Omental fat pad (tissue), 4 donors: ENCODE results near the gene LMAN2. TPM values are rescaled to one million over a fixed set of nuclear protein-coding genes. Genes with fewer than 3 reads are reported as not detected.
"Not testable (repeated sequence)": the region's sequence is repeated elsewhere in the genome, so short reads cannot be mapped to it uniquely, and the experiment has no call there.

ENCODE experiments used
- ATAC-seq: fragments of 150-250 bp; one replicate; pipeline ENCODE4 v1.9.1; 2016; ENCODE audit warnings: mild to moderate bottlenecking, moderate library complexity; ENCODE audit not compliant: low FRiP score
- DNase-seq: peaks from one replicate; pipeline ENCODE4 v3.0.0-alpha.2; 2019; ENCODE audit warnings: low spot score
- CTCF ChIP-seq, 3 donors: fragments of 450-650 bp; IDR thresholded peaks; one replicate each; pipeline ENCODE4 v1.5.1; 2016 to 2017; ENCODE audit warnings: antibody characterized with exemption in 3 of 3, mild to moderate bottlenecking in 3 of 3, moderate library complexity in 2 of 3
- total RNA-seq, 4 donors: library from RNA; depleted of rRNA; stranded (reverse); fragments of >200 nt; gene quantifications; one replicate each; pipeline ENCODE4 v1.1.0, GENCODE V29; 2016

The LMAN2 gene
- total RNA-seq, 4 donors from 2014 or later: 129 to 164 (median 144) TPM

GRCh38 chr5:177343777-177344176 lies 7.7 kb downstream of the LMAN2 start:
- ATAC-seq (no peak), DNase-seq (no peak)
- TF ChIP-seq CTCF (IDR thresholded peaks at IDR 0.05): no peak

- ATAC-seq, DNase-seq: not testable (repeated sequence)
Measured at GRCh38 chr5:177343000-177343399, 8.5 kb downstream of the LMAN2 start.

- TF ChIP-seq CTCF (IDR thresholded peaks at IDR 0.05): no peak
- no peak for ATAC-seq
- no peak for DNase-seq
Measured at GRCh38 chr5:177339107-177339638, 12.3 kb downstream of the LMAN2 start.

- ATAC-seq (no peak), DNase-seq (no peak)
Measured at GRCh38 chr5:177338251-177339106, 13.0 kb downstream of the LMAN2 start.

GRCh38 chr5:177336603-177337494 lies 14.6 kb downstream of the LMAN2 start:
- no peak for ATAC-seq
- DNase-seq: no peak
- TF ChIP-seq CTCF (IDR thresholded peaks at IDR 0.05): no peak

More at GRCh38 chr5:177338251-177339106, 13.0 kb downstream of the LMAN2 start:
- no peak for TF ChIP-seq CTCF (IDR thresholded peaks at IDR 0.05)

- no peak for TF ChIP-seq CTCF (IDR thresholded peaks at IDR 0.05)
- DNase-seq (no peak), ATAC-seq (no peak)
Measured at GRCh38 chr5:177336112-177336511, 15.4 kb downstream of the LMAN2 start.

- no peak for DNase-seq
- TF ChIP-seq CTCF (IDR thresholded peaks at IDR 0.05): no peak
- ATAC-seq: no peak
Measured at GRCh38 chr5:177335701-177336065, 15.8 kb downstream of the LMAN2 start.
